Measurements from ENCODE around the gene DCUN1D2.
"Not testable (repeated sequence)": the region's sequence is repeated elsewhere in the genome, so short reads cannot be mapped to it uniquely, and the experiment has no call there.

Gene DCUN1D2

DNA sequence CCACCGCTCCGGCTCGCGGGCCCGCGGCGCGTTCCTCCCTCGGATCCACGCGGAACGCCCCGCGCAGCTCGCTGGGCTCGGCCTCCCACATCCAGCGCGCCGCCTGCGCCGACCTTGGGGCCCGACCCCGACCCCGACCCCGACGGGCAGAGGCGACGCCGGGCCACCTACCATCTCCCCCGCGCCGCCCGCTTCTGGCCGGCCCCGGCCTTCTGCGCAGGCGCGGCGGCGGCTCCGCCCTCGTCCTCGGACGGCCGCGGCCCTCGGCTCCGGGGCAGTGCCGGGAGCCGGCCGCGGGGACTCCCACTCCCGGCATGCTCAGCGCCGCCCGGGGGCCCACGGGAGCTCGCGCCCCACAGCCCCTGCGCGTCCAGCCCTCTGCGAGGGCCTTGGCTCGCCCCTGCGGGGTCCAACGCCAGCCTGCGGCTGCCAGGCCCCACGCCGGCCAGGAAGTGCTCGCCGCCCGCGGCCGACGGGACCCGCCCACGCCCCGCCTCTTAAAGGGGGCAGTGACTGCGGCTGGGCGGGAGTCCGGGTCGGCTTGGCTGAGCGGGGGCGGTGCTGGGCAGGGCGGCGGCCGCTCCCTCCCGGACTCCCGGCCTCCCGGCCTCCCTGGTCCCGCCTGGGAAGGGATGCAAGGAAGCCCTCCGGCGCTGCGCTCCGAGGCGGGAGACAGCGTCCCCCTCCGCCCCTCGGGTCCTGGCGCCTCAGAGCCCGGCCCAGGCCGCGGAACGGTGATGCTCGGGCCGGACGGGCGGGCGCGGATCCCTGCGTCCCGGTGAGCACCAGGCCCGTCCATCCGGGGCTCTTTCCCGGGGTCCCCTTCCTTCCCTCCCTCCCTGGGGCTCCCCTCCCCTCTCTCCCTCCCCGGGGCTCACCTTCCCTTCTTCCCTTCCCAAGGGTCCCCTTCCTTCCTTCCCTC is at the start of gene DCUN1D2:
TSS of gene DCUN1D2 (minus strand) at position 216 of the 922 bp plus-strand sequence. CDS start at position 174, 42 bp downstream.
- no peak for DNase-seq

GRCh38 chr13:113539822-113540221 is 49.3 kb upstream of the DCUN1D2 start:
- no peak for DNase-seq

GRCh38 chr13:113539176-113539575 is 48.7 kb upstream of the DCUN1D2 start:
- DNase-seq = no peak

DNA sequence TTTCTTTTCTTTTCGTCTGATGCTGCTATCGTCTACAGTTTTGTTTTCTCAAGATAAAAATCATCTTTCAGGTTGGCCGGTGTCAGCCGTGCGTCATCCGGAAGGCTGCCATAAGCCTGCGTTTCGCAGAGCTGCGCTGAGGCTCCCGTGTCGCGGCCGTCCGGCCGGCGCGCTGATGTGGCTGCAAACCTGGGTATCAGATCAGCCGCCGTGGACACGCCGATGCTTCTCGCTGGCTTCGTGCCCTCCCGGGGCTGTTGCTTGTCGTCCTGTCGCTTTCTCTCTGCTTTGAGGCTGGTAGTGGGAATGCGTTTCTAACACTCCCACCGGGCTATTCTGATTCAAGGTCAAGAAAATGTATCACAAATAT is 48.2 kb upstream of the DCUN1D2 start:
- DNase-seq = no peak

DNA sequence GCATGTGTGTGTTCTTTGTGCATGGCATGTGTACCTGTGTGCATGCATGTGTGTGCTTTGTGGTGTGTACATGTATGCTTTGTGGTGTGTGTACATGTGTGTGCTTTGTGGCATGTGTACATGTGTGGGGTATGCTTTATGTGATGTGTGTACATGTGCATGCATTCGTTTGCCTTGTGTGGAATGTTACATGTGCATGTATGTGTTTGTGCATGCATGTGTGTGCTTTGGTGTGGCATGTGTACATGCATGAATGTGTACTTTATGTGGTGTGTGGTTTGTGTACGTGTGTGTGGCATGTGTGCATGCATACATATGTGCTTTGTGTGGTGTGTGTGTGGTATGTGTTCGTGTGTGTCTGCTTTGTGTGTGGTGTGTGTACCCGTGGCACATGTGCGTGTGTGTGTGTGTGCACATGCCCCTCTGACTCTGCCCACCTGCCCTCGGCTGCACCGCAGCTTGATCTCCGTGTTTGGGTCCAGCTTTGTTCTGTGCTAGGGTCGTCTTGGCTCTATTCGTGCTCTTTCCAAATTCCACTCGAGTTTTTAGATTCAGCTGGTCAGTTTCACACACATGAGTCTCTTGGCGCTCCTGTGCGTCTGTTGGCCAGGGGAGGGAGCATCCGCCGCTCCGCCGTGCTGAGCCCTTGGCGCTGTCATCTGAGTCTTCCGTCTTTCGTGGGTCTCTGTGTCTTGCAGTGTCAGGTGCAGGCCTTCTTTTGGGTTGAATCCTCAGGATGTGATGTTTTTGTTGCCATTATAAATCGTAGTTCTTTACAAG is 47.6 kb upstream of the DCUN1D2 start:
- DNase-seq = no peak

DNA sequence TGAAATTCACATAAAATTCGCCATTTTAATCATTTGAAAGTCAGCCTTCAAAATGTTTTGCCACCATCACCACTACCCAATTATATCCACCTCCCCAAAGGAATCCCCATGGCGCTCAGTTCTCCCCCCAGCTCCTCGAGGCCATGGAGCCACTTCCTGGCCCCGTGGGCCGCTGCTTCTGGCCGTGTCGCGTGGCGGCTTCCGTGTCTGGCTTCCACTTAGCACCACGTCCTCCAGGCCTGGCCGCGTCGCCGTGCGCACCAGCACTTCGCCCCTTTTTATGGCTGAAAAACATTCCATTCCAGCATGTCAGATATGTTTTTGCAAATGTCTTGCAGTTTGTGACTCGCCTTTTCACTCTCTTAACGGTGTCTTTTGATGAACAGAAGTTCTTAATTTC is 46.7 kb upstream of the DCUN1D2 start:
- DNase-seq = no peak

GRCh38 chr13:113536461-113537110 is 46.1 kb upstream of the DCUN1D2 start:
- no peak for DNase-seq

DNA sequence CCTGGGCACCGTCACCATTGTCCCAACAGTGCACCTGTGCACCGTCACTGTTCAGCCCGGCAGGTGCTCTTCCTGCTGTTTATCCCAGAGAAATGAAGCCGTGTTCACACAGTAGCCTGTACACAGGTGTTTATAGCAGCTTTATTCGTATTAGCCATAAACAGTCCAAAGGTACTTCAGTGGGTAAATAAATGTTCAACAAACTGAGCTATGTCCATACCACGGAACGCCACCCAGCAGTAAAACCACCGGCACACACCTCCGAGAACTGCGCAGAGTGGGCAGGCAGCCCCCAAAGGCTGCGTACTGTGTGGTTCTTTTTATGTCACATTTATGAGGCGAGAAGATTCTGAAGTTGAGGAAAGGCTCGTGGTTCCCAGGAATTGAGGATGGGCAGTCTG is 44.9 kb upstream of the DCUN1D2 start:
- DNase-seq = no peak

DNA sequence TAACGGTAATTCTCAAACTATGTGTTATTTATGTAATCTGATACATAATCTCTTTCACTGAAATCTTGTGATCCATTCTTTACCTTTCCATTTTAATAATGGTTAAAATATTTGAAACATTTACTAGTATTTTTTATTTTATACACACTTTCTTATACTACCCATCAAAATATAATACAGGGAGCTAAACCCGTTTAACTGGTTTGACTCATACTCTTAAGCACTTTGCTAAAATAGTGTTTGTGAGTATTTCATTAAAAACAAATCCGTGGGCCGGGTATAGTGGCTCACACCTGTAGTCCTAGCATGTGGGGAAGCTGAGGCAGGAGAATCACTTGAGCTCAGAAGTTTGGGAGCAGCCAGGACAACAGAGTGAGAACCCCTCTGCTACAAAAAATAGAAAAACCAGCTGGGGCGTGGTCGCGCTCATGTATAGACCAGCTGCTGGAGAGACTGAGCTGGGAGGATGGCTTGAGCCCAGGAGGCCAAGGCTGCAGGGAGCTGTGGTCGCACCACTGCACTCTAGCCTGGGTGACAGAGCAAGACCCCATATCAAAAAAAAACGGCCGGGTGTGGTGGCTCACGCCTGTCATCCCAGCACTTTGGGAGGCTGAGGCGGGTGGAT is 43.8 kb upstream of the DCUN1D2 start:
- no peak for DNase-seq

GRCh38 chr13:113533161-113533840 is 42.8 kb upstream of the DCUN1D2 start:
- no peak for DNase-seq

GRCh38 chr13:113532156-113532806 is 41.8 kb upstream of the DCUN1D2 start:
- no peak for DNase-seq

GRCh38 chr13:113531041-113531873 is 40.7 kb upstream of the DCUN1D2 start:
- no peak for DNase-seq

GRCh38 chr13:113528813-113529180 is 38.3 kb upstream of the DCUN1D2 start:
- DNase-seq = no peak

DNA sequence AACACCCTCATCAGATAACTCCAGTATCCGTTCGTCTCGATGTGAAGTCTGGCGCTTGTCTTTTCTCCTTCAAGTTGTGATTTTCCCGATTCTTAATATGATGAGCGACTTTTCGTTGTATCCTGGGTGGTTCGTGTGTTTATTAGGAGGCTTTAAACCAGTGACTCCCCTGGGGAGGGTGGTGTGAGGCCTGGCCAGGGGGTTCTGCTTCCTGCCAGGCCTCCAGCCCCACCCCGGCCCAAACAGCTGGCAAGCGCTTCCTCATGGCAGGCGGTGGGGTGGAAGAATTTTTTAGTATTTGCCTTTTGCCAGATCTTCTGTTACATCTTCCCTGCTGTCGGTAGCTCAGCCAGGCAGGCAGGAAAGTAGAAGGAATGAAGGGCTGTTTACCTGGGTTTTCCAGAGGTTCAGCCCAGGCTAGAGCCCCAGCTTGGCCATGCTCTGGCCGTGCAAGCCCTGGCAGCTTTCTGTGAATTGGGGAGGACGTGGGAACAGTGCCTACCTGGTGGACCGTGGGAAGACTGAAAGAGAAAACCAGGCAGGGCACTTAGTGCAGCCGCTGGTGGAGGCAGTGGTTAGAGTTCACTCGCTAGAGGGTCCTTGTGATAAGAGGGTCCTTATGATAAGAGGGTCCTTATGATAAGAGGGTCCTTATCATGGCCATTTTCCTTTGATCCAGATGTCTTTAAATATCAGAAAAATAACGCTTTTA is 37.7 kb upstream of the DCUN1D2 start:
- DNase-seq = no peak

DNA sequence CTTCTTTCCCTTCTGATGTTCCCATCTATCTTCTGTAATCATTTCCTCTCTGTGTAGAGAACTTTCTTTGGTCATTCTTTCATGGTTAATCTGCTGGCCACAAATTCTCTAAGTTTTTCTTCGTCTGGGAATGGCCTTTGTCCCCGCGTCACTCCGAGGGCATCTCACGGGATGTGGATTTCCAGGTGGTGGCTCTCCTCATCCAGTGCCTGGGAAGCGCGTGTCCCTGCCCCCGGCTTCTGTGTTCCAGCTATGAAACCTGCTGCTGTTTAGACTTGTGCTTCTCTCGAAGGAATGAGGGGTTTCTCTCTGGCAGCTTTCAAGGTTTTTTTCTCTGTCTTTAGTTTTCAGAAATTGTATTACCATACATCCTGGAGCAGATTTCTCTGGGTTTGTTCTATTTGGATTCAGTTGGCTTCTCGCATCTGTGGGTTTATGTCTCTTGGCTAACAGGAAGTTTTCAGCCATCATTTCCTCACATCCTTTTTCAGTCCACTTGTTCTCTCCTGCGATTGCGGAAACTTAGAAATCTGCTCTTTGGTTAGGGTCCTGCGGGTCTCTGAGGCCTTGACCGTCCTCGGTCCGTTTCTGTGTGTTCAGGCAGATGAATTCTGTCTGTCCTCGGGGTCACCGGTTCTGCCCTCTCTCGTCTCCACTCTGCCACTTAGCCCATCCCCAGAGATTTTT is 36.9 kb upstream of the DCUN1D2 start:
- no peak for DNase-seq

DNA sequence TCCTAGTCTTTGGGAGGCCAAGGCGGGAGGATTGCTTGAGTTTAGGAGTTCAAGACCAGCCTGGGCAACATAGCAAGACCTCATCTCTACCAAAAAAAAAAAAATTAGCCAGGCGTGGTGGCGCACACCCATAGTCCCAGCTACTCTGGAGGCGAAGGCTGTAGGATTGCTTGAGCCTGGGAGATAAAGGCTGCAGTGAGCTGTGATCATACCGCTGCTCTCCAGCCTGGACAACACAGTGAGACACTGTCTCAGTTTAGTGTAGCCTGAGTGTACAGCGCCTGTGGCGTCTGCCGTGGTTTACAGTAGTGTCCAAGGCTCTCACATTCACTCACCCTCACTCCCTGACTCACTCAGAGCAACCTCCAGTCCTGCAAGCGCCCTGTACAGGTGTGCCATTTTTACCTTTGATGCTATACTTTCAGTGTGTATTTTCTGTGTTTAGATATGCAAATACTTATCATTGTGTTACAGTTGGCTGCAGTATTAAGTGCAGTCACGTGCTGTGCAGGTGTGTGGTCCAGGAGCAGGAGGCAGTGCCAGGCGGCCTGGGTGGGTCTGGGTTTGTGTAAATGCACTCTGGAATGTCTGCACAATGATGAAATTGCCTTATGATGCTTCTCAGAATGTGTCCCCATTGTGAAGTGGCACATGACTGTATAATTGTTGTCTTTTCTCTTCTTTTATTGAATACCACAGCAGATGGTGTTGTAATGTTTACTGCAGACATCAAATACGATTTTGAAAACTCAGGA is 36.1 kb upstream of the DCUN1D2 start:
- no peak for DNase-seq

GRCh38 chr13:113522438-113522837 is 31.9 kb upstream of the DCUN1D2 start:
- not testable (repeated sequence) for DNase-seq

DNA sequence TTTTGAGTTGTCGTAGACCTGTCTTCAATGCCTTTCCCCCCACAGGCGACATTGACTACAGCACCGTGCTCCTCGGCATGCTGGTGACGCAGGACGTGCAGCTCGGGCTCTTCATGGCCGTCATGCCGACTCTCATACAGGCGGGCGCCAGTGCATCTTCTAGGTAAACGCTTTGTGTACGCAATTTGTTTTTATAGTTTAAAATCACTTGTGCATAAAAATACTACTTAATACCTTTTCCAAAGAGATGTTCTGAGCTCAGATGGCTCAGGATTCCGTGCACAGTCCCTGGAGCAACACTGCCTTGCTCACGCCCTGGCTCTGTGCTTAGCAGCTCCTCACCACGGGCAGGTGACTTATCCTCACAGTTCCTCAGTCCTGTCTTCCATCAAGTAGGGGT is 30.1 kb upstream of the DCUN1D2 start:
- DNase-seq = no peak

DNA sequence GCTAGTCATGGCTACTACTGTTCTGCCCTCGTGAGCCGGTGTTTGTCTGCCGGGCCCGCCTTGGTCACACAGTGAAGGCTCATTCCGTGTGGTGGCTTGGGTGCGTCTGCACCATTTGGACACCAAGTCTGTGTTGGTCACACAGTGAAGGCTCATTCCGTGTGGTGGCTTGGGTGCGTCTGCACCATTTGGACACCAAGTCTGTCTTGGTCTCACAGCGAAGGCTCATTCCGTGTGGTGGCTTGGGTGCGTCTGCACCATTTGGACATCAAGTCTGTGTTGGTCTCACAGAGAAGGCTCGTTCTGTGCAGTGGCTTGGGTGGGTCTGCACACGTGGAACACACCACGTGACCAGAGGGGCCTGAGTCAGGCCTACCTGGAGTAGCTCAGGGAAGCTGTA is 29.0 kb upstream of the DCUN1D2 start:
- DNase-seq = no peak
